Esophagus muscularis mucosa (tissue), 4 donors: Measurements from ENCODE around the gene SIK3. TPM values are rescaled to one million over a fixed set of nuclear protein-coding genes. Genes with fewer than 3 reads are reported as not detected.

Source experiments
- DNase-seq: peaks from one replicate; pipeline ENCODE4 v3.0.0-alpha.2; 2017; ENCODE audit errors: extremely low spot score
- H3K27ac ChIP-seq, 4 donors: fragments of 200-600 bp; sonication (generic); replicated peaks in 1 of 4; 1 replicate in 3 of 4; 2 replicates in 1 of 4; pipeline ENCODE4 v1.5.1; 2016 to 2019; ENCODE audit warnings: mild to moderate bottlenecking in 1 of 4
- H3K27me3 ChIP-seq, 4 donors: fragments of 200-600 bp; sonication (generic); one replicate each; pipeline versions ENCODE4 v1.5.1 to v1.6.0; 2016 to 2019
- H3K36me3 ChIP-seq, 4 donors: fragments of 200-600 bp; sonication (generic); one replicate each; pipeline ENCODE4 v1.5.1; 2016 to 2019
- H3K4me1 ChIP-seq, 4 donors: fragments of 200-600 bp; sonication (generic); one replicate each; pipeline ENCODE4 v1.5.1; 2016 to 2019
- H3K4me3 ChIP-seq, 4 donors: fragments of 200-600 bp; sonication (generic); 1 replicate in 2 of 4; 2 replicates in 2 of 4; pipeline ENCODE4 v1.5.1; 2016 to 2019; ENCODE audit warnings: mild to moderate bottlenecking in 4 of 4, moderate library complexity in 1 of 4
- H3K9me3 ChIP-seq, 4 donors: fragments of 200-600 bp; sonication (generic); 1 replicate in 3 of 4; 2 replicates in 1 of 4; pipeline ENCODE4 v1.5.1; 2016 to 2019
- EP300 ChIP-seq: sonication (generic); formaldehyde crosslinking; IDR thresholded peaks from one replicate; pipeline ENCODE4 v1.6.1; 2017; ENCODE audit warnings: antibody characterized with exemption
- POLR2A ChIP-seq: fragments of 450-650 bp; IDR thresholded peaks from one replicate; pipeline ENCODE4 v1.6.1; 2017; ENCODE audit warnings: antibody characterized with exemption, moderate library complexity, mild to moderate bottlenecking, low read depth
- POLR2AphosphoS5 ChIP-seq, 2 donors: sonication (generic); formaldehyde crosslinking; IDR thresholded peaks; one replicate each; pipeline ENCODE4 v1.6.1; 2017; ENCODE audit warnings: antibody characterized with exemption in 2 of 2
- WGBS: methylation state at CpG from one replicate; pipeline ENCODE4 v1.1.5; 2018; 5-methylcytosine and 5-hydroxymethylcytosine counted together
- intact Hi-C: fragments of 100-400 bp; cut with DNase I; formaldehyde crosslinking; loops from one replicate; pipeline ENCODE4 v1.15.1; 2023
- total RNA-seq, 4 donors: library from RNA; depleted of rRNA; stranded (reverse); fragments of >200 nt; gene quantifications; one replicate each; pipeline versions ENCODE4 v1.1.0 to v1.2.1, GENCODE V29; 2016
- TF ChIP-seq, protein P1 (sequence below), 3 experiments: fragments of 200-600 bp in 2 of 3; fragments of 450-650 bp in 1 of 3; sonication (generic) in 2 of 3; IDR thresholded peaks; one replicate each; pipeline ENCODE4 v1.5.1; 2017 to 2019; ENCODE audit warnings: antibody characterized with exemption in 3 of 3, mild to moderate bottlenecking in 2 of 3, moderate library complexity in 1 of 3

Gene SIK3
- total RNA-seq, 4 donors from 2014 or later = 39.5 to 53.5 (median 42.3) TPM

DNA sequence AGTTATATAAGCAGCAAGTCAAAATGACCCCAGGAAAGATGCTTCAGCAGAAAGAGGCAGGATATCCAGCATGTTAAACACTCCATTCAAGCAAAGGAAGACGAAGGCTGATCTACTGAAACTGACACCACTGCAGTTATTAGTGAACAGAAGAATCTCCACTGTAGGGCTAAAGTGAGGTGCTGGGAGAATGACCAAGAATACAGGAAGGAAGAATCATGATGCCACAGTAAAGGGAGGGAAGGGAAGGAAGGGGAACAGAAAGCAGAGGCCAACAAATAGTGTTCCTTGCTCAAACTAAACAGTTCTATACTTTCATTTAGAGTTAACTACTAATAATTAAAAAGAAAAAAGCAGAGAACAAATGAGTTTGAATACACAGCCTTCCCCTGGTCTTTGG lies 92.5 kb downstream of the SIK3 start:
- intact Hi-C loops = no loop called here
- peaks cover 0 to 5% (median 0%) of the 10 kb centered on the region in 4 donors for H3K36me3 ChIP-seq

DNA sequence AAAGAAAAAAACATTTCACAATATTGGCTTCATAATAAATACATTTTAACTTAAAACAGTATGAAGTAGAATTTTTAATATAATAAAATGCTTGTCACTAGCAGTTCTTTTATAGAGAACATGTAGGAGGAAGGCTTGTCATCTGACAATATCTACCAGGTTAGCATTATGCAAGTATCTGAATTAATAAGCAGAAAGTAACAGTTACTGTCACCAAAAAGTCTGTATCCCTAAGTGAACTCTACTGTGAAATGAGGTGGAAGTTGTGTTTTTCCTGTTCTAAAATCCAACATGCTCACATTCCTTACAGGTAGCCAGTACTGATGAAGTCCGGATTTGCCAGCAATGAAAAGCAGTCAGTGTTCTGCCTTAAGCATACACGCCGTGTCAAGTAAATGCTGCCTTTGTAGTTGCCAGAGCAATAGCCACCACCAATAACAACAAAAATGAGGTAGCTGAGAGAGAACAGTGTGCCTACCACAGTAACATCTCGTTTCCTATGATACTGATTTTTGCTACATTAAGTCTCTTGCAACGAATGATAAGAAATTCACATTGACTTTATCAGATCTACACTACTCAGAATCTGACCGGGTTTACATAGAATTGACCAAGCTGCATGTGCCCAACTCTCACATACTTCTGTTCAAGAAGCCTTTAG lies 95.5 kb downstream of the SIK3 start:
- Histone ChIP-seq H3K9me3 (no peaks in the 10 kb centered on the region), H3K27me3 (no peaks in the 10 kb centered on the region), H3K4me1 (peaks cover 11 to 48% (median 37%) of the 10 kb centered on the region in 4 donors), H3K4me3 (no peak overlapping the region), H3K27ac (no peak overlapping the region), H3K36me3 (peaks cover 0 to 5% (median 0%) of the 10 kb centered on the region in 4 donors)
- TF ChIP-seq, protein P1, sequence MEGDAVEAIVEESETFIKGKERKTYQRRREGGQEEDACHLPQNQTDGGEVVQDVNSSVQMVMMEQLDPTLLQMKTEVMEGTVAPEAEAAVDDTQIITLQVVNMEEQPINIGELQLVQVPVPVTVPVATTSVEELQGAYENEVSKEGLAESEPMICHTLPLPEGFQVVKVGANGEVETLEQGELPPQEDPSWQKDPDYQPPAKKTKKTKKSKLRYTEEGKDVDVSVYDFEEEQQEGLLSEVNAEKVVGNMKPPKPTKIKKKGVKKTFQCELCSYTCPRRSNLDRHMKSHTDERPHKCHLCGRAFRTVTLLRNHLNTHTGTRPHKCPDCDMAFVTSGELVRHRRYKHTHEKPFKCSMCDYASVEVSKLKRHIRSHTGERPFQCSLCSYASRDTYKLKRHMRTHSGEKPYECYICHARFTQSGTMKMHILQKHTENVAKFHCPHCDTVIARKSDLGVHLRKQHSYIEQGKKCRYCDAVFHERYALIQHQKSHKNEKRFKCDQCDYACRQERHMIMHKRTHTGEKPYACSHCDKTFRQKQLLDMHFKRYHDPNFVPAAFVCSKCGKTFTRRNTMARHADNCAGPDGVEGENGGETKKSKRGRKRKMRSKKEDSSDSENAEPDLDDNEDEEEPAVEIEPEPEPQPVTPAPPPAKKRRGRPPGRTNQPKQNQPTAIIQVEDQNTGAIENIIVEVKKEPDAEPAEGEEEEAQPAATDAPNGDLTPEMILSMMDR (IDR thresholded peaks at IDR 0.05) = no peak
- TF ChIP-seq POLR2AphosphoS5 (IDR thresholded peaks at IDR 0.05) = no peak
- TF ChIP-seq EP300 = no peak
- TF ChIP-seq POLR2A = no peak
- WGBS = 74% methylated on average over 6 of the region's 6 CpGs
- intact Hi-C loops = no loop called here
- DNase-seq = no peak

More for the DNA sequence above, 92.5 kb downstream of the SIK3 start:
- H3K27ac ChIP-seq = no peak overlapping the region
- H3K4me3 ChIP-seq = no peak overlapping the region
- no peaks in the 10 kb centered on the region for H3K9me3 ChIP-seq
- TF ChIP-seq EP300 = no peak
- TF ChIP-seq POLR2AphosphoS5 (IDR thresholded peaks at IDR 0.05) = no peak
- TF ChIP-seq, protein P1 (IDR thresholded peaks at IDR 0.05) = no peak
- WGBS = 74% methylated on average over 1 of the region's 1 CpG
- no peaks in the 10 kb centered on the region for H3K27me3 ChIP-seq
- no peak for DNase-seq
- H3K4me1 ChIP-seq = peaks cover 11 to 46% (median 39%) of the 10 kb centered on the region in 4 donors

DNA sequence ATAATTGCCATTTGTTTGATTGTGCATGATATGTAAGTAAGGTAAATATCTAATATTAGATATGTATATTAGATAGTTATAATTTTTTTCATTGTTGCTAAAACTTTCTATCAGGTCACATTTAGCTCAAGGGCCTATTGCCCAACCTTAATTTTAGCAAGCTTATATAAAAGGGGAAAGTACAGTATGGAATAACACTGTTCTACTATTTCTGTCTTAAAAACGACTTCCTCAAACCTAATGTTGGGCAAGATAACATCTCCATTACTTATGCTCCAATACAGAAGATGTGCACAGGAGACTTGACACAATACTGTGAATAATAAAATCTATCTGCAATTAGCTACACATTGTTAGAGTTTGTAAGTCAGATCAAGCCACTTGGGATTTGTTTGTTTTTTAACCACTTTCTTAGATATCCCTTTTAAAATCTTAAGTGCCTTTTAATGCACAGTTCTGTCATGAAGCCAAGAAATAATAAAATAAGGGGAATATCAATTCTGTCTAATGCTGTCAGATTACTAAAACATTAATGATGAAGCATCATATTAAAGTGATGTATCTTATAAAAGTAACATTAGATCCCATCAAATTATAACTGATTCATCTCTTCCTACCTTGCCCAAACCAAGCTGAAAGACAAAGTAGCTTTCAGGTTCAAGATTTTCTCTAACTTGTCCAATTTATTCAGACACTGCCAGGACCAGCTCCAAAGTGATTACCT lies 98.1 kb downstream of the SIK3 start:
- Histone ChIP-seq H3K27ac (no peak overlapping the region), H3K4me3 (no peak overlapping the region), H3K36me3 (peaks cover 0 to 5% (median 0%) of the 10 kb centered on the region in 4 donors), H3K9me3 (no peaks in the 10 kb centered on the region), H3K4me1 (peaks cover 11 to 31% (median 26%) of the 10 kb centered on the region in 4 donors), H3K27me3 (no peaks in the 10 kb centered on the region)
- TF ChIP-seq POLR2AphosphoS5 (IDR thresholded peaks at IDR 0.05) = no peak
- DNase-seq = no peak
- WGBS = 50% methylated on average over 1 of the region's 1 CpG
- intact Hi-C loops = no loop called here

DNA sequence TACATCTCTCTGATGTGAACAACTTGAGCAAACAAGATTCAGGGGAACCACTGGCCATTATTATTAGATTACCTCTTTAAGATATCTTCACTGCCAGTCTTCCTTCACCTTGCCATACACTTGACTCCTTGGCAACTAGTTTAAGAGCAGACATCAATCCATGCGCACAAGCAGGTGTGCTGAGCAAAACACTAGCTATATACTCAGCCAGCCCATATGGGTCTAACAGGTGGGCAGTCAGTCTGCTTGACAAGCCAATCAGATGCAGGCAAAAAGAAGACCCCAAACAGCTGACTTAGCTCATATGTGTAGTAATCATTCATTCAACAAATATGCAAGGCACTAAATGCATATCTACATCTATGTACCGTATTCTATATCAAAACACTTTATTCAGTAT lies 101.2 kb downstream of the SIK3 start:
- TF ChIP-seq, protein P1 (IDR thresholded peaks at IDR 0.05) = no peak
- no peak for TF ChIP-seq POLR2AphosphoS5 (IDR thresholded peaks at IDR 0.05)
- TF ChIP-seq EP300 = no peak
- TF ChIP-seq POLR2A = no peak
- Histone ChIP-seq H3K4me3 (no peak overlapping the region), H3K27ac (no peak overlapping the region), H3K4me1 (peaks cover 9 to 43% (median 39%) of the 10 kb centered on the region in 4 donors), H3K27me3 (no peaks in the 10 kb centered on the region), H3K9me3 (no peaks in the 10 kb centered on the region), H3K36me3 (no peaks in the 10 kb centered on the region)
- no peak for DNase-seq
- intact Hi-C loops = no loop called here
- WGBS = 93% methylated on average over 2 of the region's 2 CpGs

DNA sequence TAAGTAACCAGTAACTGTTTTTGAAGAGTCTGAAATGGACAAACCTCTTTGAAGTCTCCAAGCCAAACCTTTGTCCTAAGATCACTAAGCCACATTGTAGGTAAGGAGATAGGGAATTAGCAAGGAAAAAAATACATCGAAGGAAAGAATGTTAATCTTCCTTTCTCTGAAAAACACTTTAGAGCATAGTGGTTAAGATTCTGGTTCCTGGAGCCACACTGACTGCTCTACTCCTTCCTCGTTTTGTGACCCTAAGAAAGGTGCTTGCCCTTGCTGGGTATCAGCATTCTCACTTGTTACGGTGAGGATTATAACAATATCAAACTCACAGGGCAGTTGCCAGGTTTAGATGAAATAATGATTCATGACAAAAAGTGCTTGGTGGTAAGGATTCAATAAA lies 104.0 kb downstream of the SIK3 start:
- peaks cover 20 to 49% (median 42%) of the 10 kb centered on the region in 4 donors for H3K4me1 ChIP-seq
- H3K27ac ChIP-seq = no peak overlapping the region
- TF ChIP-seq, protein P1 (IDR thresholded peaks at IDR 0.05) = no peak
- TF ChIP-seq POLR2A = no peak
- TF ChIP-seq POLR2AphosphoS5 (IDR thresholded peaks at IDR 0.05) = no peak
- TF ChIP-seq EP300 = no peak
- intact Hi-C loops = no loop called here
- WGBS = 53% methylated on average over 3 of the region's 3 CpGs
- H3K9me3 ChIP-seq = no peaks in the 10 kb centered on the region
- H3K27me3 ChIP-seq = no peaks in the 10 kb centered on the region
- no peak overlapping the region for H3K4me3 ChIP-seq
- no peaks in the 10 kb centered on the region for H3K36me3 ChIP-seq
- DNase-seq = no peak
